A549 (cell line): ENCODE measurements around the gene CCL17.
"Not testable (repeated sequence)": the region's sequence is repeated elsewhere in the genome, so short reads cannot be mapped to it uniquely, and the experiment has no call there.

ENCODE experiments used
- HDAC2 ChIP-seq: fragments of 200-600 bp; sonication (generic); IDR thresholded peaks from 2 replicates; pipeline ENCODE4 v1.6.1; 2016
- TF ChIP-seq, protein P1 (sequence below): fragments of >200 bp; sonication (Bioruptor Twin); formaldehyde crosslinking; IDR thresholded peaks from 3 replicates; pipeline ENCODE4 v1.5.1; 2016

DNA sequence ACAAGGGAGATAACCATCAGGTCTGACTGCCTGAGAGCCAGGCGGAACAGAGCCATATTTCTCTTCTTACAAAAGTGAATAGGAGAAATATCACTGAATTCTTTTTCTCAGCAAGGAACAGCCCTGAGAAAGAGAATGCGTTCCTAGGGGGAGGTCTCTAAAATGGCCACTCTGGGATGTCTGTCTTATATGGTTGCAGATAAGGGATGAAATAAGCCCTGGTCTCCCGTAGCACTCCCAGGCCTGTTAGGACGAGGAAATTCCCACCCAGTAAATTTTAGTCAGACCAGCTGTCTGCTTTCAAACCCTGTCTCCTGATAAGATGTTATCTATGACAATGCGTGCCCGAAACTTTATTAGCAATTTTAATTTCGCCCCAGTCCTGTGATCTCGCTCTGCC lies 35.4 kb downstream of the CCL17 start:
- TF ChIP-seq, protein P1, sequence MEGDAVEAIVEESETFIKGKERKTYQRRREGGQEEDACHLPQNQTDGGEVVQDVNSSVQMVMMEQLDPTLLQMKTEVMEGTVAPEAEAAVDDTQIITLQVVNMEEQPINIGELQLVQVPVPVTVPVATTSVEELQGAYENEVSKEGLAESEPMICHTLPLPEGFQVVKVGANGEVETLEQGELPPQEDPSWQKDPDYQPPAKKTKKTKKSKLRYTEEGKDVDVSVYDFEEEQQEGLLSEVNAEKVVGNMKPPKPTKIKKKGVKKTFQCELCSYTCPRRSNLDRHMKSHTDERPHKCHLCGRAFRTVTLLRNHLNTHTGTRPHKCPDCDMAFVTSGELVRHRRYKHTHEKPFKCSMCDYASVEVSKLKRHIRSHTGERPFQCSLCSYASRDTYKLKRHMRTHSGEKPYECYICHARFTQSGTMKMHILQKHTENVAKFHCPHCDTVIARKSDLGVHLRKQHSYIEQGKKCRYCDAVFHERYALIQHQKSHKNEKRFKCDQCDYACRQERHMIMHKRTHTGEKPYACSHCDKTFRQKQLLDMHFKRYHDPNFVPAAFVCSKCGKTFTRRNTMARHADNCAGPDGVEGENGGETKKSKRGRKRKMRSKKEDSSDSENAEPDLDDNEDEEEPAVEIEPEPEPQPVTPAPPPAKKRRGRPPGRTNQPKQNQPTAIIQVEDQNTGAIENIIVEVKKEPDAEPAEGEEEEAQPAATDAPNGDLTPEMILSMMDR, result not testable (repeated sequence)
- TF ChIP-seq HDAC2, result not testable (repeated sequence)
